GM21447 (cell line): Measurements from ENCODE around the gene FASTK.

Experiments used
- ATAC-seq: cut with Tn5 transposase; IDR thresholded peaks from one replicate; pipeline ENCODE4 v1.9.1; 2021; ENCODE audit not compliant: unreplicated experiment

FASTK gene

DNA sequence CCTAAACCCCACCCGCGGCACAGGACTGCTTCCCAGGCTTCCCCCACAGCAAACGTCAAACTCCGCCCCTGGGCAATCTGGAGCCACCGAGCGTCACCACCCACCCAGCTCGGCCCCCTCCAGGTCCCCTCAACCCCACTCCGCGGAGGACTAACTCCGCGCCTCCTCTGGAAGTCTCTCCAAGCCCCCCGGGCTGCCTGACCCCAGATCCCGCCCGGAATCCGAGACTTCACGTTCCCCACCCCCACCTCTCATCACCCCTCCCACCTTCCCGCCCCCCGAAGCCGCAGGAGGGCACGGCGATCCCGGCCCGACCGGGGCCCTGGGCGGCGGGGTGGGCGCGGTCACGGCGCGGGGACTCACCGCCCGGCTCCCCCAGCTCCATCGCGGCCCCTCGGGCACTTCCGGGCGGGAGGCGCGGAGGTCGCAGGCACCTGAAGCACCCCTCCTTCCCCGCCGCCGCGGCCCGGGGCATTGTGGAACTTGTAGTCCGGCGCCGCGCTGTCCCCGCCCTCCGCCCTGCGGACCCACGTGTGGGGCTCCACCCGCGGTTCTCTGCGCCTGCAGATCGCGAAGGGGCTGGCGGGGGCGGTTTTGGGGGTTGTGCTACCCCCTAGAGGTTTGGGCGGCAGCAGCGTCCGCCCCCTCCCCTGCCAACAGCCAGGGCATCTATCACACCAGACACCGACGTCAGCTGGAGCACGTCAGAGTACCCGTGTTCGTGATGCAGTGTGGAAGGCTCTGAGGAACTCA lies 2.6 kb upstream of the FASTK start, which contains the start of gene TMUB1:
TSS of gene TMUB1 (minus strand) at position 423 of the 753 bp plus-strand sequence. CDS start 930 bp downstream, outside the sequence.
- peak; percentile 39 for ATAC-seq

DNA sequence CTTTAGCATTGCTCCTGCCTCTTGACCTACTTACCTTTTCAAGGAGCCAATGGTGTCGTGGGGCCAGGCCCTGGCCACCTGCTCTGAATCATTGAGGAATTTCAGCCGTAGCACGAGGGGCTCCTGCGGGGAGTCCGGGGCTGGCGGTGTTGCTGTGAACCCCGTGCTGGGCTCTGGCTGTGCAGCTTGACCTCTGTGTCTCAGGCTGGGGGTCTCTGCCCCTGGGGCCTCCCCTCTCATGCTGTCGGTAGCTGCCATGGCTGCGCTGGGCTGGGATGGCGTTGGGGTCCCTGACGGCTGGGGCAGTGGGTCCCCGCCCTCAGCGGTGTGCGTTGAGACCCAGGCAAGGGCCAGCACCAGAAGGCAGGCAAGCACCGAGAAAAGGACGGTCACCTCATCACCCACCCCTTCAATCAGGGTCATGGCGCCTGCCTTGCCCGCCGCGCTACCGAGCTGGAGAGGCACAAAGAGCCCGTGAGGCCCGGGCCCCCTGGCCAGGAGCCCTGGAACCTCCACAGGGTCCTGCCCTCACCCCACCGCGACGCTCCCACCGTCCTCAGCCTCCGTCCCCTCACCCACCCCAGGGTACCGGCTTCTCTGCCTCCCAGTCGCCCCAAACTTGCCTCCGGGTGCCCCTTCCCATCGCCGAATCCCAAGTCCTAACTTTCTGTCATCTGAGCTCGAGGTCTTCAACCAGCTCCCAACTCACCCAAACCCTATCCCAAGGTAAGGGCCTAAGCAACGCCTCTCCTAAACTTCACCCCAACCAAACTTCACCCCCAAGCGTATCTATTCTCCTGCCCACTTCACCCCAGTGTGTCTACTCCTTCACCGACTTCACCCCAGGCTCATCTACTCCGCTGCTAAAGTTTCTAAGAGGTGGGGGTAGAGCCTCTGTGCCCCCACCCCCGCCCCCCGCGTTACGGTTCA lies 1.8 kb upstream of the FASTK start:
- ATAC-seq: no peak

DNA sequence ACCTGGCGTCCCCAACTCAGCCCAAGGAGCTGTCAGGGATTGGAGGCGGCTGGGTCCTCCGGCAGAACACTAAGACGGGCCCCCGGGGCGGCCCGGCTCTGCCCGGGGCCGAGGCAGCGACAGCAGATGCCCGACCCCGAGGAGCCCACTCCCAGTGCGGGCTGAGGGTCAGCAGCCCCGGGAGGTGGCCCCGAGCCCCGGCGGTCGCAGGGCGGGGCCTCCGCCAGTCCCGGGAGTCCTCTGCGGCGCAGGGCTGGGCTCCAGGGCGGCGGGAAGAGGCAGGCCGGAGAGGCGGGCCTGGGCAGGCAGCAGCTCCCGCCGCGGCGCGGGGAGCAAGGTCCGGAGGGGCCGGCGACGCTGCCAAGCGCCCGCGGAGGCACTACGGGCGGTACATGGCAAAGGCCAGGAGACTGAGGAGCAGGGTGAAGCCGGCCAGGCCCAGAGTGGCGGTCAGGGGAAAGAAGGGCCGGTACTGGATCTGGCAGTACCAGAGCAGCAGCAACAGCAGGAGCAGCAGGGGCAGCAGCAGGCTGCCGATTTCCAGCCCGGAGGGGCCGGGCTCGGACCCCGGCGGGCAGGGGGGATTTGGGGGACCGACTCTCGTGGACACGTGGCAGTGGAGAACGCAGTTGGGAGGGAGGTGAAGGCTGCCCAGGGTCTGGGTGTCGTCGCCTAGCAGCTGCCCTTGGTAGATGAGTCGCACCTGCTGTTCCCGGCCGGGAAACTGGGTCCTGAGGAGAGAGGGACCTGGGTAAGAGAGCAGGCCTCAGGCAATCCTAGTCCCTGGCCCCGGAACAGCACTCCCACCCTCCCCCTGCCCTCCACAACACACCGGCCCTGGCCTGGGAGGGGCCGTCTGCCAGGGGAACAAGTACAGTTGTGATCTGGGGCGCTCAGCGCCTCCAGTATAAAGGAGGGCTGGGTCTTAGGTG lies 827 bp upstream of the FASTK start:
- ATAC-seq: no peak

GRCh38 chr7:151080067-151080521 lies 515 bp downstream of the FASTK start:
- ATAC-seq: no peak

DNA sequence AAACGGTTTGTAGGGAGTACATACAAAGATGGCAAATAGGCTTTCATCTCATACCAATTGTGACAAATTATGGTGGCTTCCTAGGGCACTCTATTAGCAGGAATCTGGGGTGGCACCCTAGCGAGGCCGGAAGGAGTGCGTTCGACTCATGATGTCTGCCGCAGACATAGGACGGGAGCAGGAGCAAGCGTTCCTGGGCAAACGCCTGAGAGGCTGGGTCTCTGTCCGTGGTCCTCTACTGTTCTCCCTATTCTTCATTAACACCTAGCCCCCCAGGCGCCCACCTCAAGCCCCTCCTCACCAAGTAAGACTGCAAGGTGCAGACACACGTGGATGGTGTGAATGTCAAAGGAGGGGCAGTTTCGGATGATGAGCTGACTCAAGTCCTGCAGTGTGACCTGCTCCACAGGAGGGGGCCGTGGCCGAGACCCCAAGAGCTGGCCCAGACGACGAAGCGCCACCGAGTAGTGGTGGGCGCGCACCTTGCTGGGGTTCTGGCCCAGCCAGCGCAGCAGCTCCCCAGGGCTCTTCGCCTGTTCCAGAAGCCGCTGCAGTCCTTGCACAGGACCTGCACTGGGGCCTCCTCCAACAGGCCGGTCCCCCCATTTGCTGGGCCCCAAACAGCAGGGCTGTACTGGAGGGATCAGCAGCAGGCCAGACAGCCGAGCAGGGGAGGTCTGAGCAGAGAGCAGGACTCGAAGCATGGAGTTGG lies 1.3 kb downstream of the FASTK start:
- ATAC-seq: no peak

DNA sequence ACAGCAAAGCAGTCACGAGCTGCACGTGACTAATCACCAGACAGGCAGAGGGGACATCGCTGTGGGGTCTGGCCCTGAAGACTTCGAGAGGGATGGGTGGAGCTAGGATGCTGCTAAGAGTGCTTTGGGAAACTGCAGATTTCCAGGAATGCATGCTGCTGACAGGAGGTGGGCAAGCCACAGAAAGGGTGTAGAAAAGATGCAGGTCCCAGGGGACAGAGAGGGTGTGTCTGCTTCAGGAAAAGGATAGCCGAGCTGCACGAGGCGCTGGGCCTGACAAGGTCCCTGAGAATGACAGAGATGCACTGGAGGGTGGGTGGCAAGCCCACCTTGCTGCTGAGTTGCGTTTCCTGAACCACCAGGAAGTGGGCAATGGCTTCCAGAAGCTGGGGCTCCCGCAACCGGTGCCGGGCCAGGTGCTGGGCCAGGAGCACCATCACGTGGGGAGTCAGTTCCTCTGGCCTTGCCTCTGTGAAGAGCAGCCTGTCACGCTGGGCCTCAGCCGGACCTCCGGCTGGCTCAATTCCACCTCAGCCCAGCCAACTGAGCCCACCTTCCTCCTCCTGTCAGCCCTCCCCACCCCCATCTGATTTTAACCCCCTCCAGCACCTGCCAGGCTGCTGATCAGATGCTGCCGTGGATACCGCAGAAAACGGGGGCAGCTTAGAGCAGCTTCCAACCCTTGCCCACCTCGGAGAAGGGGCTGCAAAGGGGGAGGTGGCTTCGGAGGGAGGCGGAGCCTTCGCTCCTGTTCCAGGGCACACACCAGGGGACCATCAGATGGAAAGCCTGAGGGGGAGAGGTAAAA lies 2.2 kb downstream of the FASTK start:
- ATAC-seq: no peak

- no peak for ATAC-seq
Observed at GRCh38 chr7:151077705-151078232, 2.8 kb downstream of the FASTK start.

DNA sequence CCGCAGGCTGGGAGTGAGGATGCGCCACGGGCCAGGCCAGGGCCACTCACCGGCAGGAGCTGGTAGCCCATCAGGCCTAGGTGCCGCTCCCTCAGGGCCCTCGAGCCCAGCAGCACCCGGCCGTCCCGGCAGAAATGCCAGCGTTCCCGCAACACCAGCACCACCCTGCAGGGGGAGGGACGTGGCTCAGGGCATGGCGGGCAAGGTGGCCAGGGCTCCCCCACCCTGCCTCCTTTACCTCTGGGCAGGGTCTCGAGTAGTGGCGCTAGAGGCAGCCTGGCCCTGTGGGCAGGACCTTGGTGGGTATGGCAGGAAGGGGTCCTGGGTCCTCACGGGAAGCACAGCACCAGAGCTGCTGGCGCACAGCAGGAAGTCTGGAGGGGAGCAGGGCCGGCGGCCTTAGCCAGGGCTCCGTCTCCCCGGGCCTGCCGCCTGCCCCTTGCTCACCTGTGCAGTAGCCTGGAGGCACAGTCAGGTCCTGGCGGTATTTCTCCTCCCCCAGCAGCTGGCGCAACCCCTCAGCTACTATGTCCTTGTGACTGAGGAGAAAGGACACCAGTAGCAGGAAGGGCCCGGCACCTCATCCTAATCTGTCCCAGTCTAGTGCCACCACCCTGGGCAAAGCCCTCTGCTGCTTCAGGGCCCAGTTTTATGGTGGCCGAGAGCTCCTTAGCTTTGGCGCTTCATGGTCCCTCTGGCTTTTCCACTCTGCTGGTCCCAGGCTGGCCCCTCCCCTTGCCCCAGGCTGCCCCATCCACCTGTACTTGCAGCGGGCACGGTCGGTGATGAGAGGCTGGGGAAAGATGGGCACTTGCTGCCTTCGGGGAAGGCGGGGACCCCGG lies 3.5 kb downstream of the FASTK start:
- no peak for ATAC-seq

GRCh38 chr7:151075978-151076426 lies 4.6 kb downstream of the FASTK start:
- ATAC-seq: no peak

- ATAC-seq: no peak
Observed at GRCh38 chr7:151075662-151075971, 5.0 kb downstream of the FASTK start.

- no peak for ATAC-seq
Observed at GRCh38 chr7:151074817-151075661, 5.6 kb downstream of the FASTK start.

- no peak for ATAC-seq
Observed at GRCh38 chr7:151073990-151074389, 6.6 kb downstream of the FASTK start.

DNA sequence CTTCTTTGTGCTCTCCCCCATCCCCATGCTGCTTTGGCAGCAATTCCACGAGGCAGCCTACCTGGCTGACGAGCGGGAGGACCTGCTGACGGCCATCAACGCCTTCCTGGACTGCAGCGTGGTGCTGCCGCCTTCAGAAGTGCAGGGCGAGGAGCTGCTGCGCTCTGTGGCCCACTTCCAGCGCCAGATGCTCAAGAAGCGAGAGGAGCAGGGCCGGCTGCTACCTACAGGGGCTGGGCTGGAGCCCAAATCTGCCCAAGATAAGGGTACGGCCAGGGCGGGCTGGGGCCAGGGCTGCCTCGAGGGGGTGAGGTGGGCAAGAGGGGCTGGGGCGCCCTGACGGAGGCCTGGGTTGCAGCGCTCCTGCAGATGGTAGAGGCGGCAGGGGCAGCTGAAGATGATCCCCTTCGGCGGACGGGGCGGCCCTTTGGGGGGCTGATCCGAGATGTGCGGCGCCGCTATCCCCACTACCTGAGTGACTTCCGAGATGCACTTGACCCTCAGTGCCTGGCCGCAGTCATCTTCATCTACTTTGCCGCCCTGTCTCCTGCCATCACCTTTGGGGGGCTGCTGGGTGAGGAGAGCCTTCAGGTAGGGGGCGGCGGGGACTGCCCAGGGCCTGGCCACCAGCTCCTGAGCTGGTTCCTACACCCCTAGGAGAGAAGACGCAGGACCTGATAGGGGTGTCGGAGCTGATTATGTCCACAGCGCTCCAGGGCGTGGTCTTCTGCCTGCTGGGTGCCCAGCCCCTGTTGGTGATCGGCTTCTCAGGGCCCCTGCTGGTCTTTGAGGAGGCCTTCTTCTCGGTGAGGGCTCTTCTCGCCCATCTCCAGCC lies 9.4 kb downstream of the FASTK start:
- no peak for ATAC-seq

DNA sequence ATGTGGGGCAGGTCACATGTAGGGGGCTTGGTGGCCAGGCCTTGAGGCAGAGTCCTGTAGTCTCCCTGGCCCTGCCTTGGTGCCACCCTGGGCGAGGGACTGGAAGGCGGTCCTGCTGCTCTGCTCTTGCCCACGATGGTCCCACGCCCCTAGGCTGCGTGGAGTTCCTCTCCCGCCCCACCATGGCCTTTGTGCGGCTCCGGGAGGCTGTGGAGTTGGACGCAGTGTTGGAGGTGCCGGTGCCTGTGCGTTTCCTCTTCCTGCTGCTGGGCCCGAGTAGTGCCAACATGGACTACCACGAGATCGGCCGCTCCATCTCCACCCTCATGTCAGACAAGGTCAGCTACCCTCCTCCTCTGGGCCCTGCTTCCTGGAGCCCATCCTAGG lies 10.0 kb downstream of the FASTK start:
- no peak for ATAC-seq

DNA sequence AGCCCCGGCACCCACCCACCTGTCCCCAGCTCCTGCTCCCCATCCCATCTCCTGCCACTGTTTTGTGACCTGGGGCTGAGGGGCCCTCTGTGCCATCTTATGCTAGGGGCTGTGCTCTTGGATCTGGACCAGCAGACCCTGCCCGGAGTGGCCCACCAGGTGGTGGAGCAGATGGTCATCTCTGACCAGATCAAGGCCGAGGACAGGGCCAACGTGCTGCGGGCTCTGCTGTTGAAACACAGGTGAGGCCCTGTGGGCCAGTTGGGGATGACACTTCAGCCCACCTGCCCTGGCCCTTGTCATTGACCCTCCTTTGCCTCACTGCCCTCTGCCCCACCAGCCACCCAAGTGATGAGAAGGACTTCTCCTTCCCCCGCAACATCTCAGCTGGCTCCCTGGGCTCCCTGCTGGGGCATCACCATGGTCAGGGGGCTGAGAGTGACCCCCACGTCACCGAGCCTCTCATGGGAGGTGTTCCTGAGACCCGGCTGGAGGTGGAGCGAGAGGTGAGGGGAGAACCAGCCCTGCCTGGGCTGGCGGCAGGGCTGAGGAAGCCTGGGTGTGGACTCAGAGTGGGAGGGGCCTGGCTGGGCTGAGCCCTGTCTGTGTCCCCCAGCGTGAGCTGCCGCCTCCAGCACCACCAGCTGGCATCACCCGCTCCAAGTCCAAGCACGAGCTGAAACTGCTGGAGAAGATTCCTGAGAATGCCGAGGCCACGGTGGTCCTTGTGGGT lies 10.6 kb downstream of the FASTK start:
- ATAC-seq: no peak
